HG02943 (cell line): ENCODE measurements around the gene RBMS2.
"Not testable (repeated sequence)": the region's sequence is repeated elsewhere in the genome, so short reads cannot be mapped to it uniquely, and the experiment has no call there.

Experiments
- ATAC-seq: cut with Tn5 transposase; IDR thresholded peaks from one replicate; pipeline ENCODE4 v1.9.1; 2021; ENCODE audit warnings: mild to moderate bottlenecking, low read depth, moderate library complexity; ENCODE audit not compliant: unreplicated experiment

RBMS2 gene, protein sequence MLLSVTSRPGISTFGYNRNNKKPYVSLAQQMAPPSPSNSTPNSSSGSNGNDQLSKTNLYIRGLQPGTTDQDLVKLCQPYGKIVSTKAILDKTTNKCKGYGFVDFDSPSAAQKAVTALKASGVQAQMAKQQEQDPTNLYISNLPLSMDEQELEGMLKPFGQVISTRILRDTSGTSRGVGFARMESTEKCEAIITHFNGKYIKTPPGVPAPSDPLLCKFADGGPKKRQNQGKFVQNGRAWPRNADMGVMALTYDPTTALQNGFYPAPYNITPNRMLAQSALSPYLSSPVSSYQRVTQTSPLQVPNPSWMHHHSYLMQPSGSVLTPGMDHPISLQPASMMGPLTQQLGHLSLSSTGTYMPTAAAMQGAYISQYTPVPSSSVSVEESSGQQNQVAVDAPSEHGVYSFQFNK

GRCh38 chr12:56521590-56522371, at the start of gene RBMS2:
Gene RBMS2 (plus strand): TSS chr12:56521820. CDS start chr12:56522024, 204 bp downstream.
- no peak for ATAC-seq

DNA sequence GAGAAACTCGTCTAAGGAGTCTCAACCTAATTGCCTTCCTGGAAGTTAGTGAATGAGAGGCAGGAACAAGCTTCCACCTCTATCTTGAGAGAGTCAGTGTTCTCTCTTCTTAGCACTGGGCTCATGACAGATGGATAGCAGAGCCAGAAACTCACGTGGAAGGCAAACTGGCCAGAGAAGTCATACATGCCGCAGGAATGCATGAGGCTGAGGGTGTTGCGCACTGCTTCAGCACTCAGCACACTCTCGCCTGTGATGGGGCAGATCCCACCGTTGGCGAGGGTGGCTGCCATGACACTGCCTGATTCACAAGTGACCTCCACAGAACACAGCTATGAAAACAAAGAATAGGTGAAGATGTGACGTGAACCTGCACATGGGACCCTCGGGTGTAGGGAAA, 47.2 kb upstream of the RBMS2 start:
- no peak for ATAC-seq

- ATAC-seq = no peak
These were observed 45.5 kb upstream of the RBMS2 start for GRCh38 chr12:56476143-56476542.

DNA sequence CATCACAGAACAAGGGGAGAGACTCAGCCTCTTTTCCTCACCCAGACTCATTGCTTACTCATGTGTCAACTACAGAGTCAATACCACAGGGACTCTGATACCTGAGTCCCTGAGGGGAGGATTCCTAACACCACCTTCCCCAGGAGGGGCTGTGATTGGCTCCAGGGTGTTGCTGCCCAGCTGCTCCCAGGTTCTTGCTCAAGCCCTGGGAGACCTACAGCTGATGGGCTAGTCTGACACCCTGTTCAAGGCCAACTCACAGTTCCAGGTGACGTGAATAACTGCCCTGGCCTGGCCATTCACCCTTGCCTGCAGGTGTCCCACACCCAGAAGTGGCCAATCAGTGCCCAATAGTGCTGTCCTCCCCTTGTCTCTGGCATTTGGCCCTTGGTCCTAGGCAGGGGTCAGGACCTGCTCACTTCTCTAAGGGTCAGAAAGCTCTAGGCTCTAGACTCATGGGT, 44.6 kb upstream of the RBMS2 start:
- ATAC-seq = no peak

DNA sequence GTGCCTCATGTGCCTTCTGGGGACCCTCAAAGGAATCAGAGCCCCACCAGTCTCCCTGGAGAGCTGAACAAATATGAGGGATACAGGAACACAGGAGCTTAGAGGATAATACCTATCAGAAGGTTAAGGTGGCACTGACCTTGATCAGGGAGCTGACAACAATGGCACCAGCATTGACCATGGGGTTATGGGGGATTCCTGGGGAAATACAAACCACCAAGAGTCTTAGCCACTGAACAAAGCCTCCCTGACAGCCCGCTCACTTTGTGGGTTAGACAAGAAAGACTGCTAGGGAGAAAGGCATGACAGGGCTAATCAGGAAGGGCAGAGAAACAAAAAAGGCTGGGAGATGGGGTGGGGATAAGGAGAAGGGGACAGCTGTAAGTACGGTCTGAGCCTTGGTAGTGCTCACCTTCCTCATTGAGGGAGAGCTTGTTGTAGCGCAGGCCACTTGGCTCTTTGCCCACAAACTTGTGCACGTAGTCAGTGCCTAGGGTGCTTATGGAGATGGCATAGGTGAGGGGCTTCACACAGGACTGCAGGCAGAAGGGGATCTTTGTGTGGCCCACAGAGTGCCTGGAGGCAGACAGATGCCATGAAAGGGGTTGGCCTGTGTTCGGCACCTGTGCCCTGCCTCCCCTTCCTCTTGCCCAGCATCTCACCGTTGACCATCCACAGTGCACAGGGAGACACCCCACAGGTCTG, 43.9 kb upstream of the RBMS2 start:
- no peak for ATAC-seq

- no peak for ATAC-seq
These were observed 42.0 kb upstream of the RBMS2 start for GRCh38 chr12:56479625-56480024.

GRCh38 chr12:56484566-56484965, 37.1 kb upstream of the RBMS2 start:
- ATAC-seq = no peak

DNA sequence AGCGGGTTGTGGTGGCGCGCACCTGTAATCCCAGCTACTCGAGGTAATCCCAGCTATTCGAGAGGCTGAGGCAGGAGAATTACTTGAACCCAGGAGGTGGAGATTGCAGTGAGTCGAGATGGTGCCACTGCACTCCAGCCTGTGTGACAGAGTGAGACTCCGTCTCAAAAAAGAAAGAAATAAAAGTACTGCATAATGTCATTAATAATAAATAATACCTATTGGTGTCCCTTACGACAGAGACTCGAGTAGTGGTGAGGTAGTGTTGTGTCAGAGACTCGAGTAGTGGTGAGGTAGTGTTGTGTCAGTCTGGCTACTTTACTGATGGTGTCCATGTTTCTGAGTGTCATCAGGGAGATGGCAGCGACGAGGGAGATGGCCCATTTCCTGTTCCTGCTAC, 34.9 kb upstream of the RBMS2 start:
- no peak for ATAC-seq

DNA sequence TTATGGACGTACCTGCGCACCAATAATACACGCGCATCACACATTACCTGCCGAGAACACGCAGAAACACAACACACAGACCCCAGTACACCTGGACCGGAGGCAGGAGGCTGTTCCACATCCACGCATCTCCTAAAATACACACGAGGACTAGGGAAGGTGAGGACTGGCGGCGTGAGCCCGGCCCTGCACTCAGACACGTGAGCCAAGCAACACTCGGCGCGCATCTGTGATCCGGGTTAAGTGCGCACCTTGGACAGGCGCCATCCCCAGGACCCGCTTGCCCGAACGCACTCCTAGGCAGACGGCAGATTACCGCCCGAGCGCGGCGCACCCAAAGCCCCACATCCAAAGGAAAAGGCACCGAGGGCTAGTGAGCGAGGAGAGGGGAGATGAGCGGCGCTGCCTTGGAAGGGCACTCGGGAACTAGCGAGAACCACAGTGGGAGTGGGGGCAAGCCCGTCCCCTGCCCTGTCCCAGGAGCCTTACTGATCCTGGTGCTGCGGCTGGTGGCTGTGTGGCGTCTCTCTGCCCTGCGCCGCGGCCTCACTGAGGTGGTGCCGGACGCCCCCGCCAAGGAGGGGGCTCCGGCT, 34.1 kb upstream of the RBMS2 start:
- peak; percentile 27 for ATAC-seq

- peak; percentile 81 for ATAC-seq
These were observed 33.3 kb upstream of the RBMS2 start, which contains the start of gene GLS2 for GRCh38 chr12:56488041-56488955. Gene GLS2 (minus strand): TSS chr12:56488161. CDS start chr12:56488118, 43 bp downstream.

GRCh38 chr12:56490360-56490759, 31.3 kb upstream of the RBMS2 start:
- no peak for ATAC-seq

GRCh38 chr12:56493409-56494105, 28.1 kb upstream of the RBMS2 start:
- not testable (repeated sequence) for ATAC-seq

DNA sequence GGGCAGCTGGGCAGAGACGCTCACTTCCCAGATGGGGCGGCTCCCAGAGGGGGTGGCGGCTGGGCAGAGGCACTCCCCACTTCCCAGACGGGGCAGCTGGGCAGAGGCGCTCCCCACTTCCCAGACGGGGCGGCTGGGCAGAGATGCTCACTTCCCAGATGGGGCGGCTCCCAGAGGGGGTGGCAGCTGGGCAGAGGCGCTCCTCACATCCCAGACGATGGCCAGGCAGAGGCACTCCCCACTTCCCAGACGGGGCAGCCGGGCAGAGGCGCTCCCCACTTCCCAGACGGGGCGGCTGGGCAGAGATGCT, 27.6 kb upstream of the RBMS2 start:
- ATAC-seq = not testable (repeated sequence)

DNA sequence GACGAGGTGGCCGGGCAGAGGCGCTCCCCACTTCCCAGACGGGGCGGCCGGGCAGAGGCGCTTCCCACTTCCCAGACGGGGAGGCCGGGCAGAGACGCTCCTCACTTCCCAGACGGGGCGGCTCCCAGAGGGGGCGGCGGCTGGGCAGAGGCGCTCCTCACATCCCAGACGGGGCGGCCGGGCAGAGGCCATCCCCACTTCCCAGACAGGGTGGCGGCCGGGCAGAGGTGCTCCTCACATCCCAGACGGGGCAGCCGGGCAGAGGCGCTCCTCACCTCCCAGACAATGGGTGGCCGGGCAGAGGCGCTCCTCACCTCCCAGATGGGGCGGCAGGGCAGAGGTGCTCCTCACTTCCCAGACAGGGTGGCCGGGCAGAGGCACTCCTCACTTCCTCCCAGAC, 27.1 kb upstream of the RBMS2 start:
- not testable (repeated sequence) for ATAC-seq

DNA sequence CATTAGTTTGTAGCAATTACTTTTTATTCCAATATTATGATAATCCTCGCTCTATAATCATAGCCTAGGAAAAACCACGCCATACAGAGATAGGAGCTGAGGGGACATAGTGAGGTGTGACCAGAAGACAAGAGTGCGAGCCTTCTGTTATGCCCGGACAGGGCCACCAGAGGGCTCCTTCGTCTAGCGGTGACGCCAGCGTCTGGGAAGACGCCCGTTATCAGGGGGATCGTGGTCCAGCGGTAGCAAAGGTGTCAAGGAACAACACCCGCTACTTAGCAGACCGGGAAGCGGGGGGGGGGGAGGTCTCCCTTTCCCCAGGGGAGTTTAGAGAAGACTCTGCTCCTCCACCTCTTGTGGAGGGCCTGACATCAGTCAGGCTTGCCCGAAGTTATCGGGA, 24.9 kb upstream of the RBMS2 start:
- ATAC-seq = not testable (repeated sequence)

- ATAC-seq = not testable (repeated sequence)
These were observed 23.3 kb upstream of the RBMS2 start for GRCh38 chr12:56498126-56498902.

DNA sequence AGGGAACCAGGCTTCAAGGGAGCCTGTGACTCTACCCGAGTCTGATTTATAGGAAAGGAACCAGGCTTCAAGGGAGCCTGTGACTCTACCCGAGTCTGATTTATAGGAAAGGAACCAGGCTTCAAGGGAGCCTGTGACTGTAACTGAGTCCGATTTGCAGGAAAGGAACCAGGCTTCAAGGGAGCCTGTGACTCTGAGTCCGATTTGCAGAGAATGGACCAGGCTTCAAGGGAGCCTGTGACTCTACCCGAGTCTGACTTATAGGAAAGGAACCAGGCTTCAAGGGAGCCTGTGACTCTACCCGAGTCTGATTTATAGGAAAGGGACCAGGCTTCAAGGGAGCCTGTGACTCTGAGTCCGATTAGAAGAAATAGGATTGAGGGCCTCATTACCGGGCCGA, 22.2 kb upstream of the RBMS2 start:
- not testable (repeated sequence) for ATAC-seq

GRCh38 chr12:56499879-56500278, 21.7 kb upstream of the RBMS2 start:
- not testable (repeated sequence) for ATAC-seq
